Measurements from ENCODE around the gene VPS4B.
"Not testable (repeated sequence)": the region's sequence is repeated elsewhere in the genome, so short reads cannot be mapped to it uniquely, and the experiment has no call there.

VPS4B gene

DNA sequence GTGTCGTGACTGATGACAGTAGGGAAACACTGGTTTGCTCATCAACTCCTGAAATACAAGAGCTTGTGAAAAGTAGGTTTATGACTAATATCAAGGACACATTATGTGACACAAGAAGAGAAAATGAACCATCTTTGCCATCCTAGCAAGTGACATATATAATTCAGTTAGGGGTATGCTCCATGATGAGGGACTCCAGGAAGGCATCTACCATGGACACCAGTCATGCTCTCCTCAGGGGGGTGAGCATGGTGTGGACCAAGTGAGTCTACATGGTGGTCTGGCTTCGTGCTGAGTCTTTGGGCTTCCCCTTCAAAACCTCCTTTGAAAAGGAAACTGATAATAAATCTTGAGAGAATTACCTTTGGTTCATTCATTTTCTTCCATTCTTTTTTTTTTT is 42.8 kb upstream of the VPS4B start:
- Histone ChIP-seq H3K4me3 (IDR thresholded peaks at IDR 0.05; ENCODE audit: insufficient read depth, low read depth, low read length) (no peak overlapping the region), H3K4me1 (ENCODE audit: low read depth, poor library complexity, severe bottlenecking) (no peaks in the 10 kb centered on the region), H3K9ac (no peak overlapping the region), H4K20me1 (ENCODE audit: insufficient read depth) (no peaks in the 10 kb centered on the region), H3K27me3 (ENCODE audit: insufficient read depth, low read depth) (no peaks in the 10 kb centered on the region), H3K4me2 (no peak overlapping the region), H3K27ac (no peak overlapping the region), H2AFZ (ENCODE audit: low read depth) (no peak overlapping the region), H3K36me3 (ENCODE audit: insufficient read depth) (no peaks in the 10 kb centered on the region), H3K79me2 (ENCODE audit: insufficient read depth, low read depth) (no peaks in the 10 kb centered on the region)
- TF ChIP-seq, protein P1, sequence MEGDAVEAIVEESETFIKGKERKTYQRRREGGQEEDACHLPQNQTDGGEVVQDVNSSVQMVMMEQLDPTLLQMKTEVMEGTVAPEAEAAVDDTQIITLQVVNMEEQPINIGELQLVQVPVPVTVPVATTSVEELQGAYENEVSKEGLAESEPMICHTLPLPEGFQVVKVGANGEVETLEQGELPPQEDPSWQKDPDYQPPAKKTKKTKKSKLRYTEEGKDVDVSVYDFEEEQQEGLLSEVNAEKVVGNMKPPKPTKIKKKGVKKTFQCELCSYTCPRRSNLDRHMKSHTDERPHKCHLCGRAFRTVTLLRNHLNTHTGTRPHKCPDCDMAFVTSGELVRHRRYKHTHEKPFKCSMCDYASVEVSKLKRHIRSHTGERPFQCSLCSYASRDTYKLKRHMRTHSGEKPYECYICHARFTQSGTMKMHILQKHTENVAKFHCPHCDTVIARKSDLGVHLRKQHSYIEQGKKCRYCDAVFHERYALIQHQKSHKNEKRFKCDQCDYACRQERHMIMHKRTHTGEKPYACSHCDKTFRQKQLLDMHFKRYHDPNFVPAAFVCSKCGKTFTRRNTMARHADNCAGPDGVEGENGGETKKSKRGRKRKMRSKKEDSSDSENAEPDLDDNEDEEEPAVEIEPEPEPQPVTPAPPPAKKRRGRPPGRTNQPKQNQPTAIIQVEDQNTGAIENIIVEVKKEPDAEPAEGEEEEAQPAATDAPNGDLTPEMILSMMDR (conservative IDR thresholded peaks at IDR 0.05; ENCODE audit: low read depth, low read length), result no peak

DNA sequence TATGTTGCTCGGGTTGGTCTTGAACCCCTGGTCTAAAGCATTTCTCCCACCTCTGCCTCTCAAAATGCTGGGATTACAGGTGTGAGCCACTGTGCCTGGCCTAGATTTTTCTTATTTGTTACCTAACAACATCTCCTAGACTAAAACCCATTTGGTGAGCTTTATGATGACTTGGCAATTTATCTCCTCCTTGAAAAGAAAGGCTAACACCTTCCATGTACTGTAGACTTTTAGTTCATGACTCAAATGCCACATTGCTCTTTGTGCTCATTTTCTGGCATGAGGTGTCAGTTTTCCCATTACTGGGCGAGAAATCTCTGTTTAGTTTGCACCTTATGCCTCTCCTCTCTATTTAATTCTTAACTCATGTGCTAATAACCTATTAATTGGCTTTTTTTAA is 42.2 kb upstream of the VPS4B start:
- Histone ChIP-seq H2AFZ (ENCODE audit: low read depth) (no peak overlapping the region), H3K4me3 (IDR thresholded peaks at IDR 0.05; ENCODE audit: insufficient read depth, low read depth, low read length) (no peak overlapping the region), H3K27ac (no peak overlapping the region), H3K36me3 (ENCODE audit: insufficient read depth) (no peaks in the 10 kb centered on the region), H3K4me1 (ENCODE audit: low read depth, poor library complexity, severe bottlenecking) (no peaks in the 10 kb centered on the region), H3K9ac (no peak overlapping the region), H3K27me3 (ENCODE audit: insufficient read depth, low read depth) (no peaks in the 10 kb centered on the region), H4K20me1 (ENCODE audit: insufficient read depth) (no peaks in the 10 kb centered on the region), H3K4me2 (no peak overlapping the region), H3K79me2 (ENCODE audit: insufficient read depth, low read depth) (no peaks in the 10 kb centered on the region)
- TF ChIP-seq, protein P1 (conservative IDR thresholded peaks at IDR 0.05; ENCODE audit: low read depth, low read length), result no peak

DNA sequence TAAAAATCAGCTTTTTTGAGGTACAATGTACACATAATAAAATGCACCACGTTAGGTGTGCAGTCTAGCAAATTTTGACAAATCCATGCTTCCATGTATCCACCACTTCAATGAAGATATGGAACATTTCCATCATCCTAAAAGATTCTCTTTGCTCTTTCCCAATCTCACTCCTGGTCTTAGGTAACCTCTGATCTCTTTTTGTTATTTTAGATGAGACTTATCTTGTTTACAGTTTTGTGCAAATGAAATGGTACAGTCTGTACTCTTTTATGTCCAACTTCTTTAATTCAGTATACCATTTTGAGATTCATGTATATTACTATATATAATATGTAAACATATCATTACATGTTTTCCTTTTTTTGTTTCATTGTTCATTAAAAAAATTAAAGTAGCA is 38.1 kb upstream of the VPS4B start:
- no peak overlapping the region for H3K27ac ChIP-seq
- H3K4me1 ChIP-seq (ENCODE audit: low read depth, poor library complexity, severe bottlenecking), result no peaks in the 10 kb centered on the region
- TF ChIP-seq, protein P1 (conservative IDR thresholded peaks at IDR 0.05; ENCODE audit: low read depth, low read length), result no peak
- H2AFZ ChIP-seq (ENCODE audit: low read depth), result no peak overlapping the region
- H3K27me3 ChIP-seq (ENCODE audit: insufficient read depth, low read depth), result no peaks in the 10 kb centered on the region
- no peaks in the 10 kb centered on the region for H3K36me3 ChIP-seq (ENCODE audit: insufficient read depth)
- no peak overlapping the region for H3K9ac ChIP-seq
- H3K4me2 ChIP-seq, result no peak overlapping the region
- no peaks in the 10 kb centered on the region for H3K79me2 ChIP-seq (ENCODE audit: insufficient read depth, low read depth)
- H4K20me1 ChIP-seq (ENCODE audit: insufficient read depth), result no peaks in the 10 kb centered on the region
- no peak overlapping the region for H3K4me3 ChIP-seq (IDR thresholded peaks at IDR 0.05; ENCODE audit: insufficient read depth, low read depth, low read length)

DNA sequence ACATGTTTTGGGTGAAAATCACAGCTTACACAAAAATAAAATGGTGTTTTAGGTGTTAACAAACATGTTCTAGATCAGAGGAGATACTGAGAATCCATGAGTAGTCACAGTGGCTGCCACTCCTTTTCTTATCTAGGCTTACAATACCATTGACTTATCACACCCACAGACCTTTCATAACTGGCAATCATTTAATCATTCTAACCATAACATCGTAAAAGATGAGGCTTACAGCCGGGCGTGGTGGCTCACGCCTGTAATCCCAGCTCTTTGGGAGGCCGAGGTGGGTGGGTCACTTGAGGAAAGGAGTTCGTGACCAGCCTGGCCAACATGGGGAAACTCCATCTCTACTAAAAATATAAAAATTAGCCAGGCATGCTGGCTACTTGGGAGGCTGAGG is 35.7 kb upstream of the VPS4B start:
- no peaks in the 10 kb centered on the region for H4K20me1 ChIP-seq (ENCODE audit: insufficient read depth)
- H3K9ac ChIP-seq, result no peak overlapping the region
- no peaks in the 10 kb centered on the region for H3K27me3 ChIP-seq (ENCODE audit: insufficient read depth, low read depth)
- TF ChIP-seq, protein P1 (conservative IDR thresholded peaks at IDR 0.05; ENCODE audit: low read depth, low read length), result no peak
- no peaks in the 10 kb centered on the region for H3K79me2 ChIP-seq (ENCODE audit: insufficient read depth, low read depth)
- no peaks in the 10 kb centered on the region for H3K36me3 ChIP-seq (ENCODE audit: insufficient read depth)
- H3K4me3 ChIP-seq (IDR thresholded peaks at IDR 0.05; ENCODE audit: insufficient read depth, low read depth, low read length), result no peak overlapping the region
- no peak overlapping the region for H3K27ac ChIP-seq
- no peak overlapping the region for H3K4me2 ChIP-seq
- no peak overlapping the region for H2AFZ ChIP-seq (ENCODE audit: low read depth)
- no peaks in the 10 kb centered on the region for H3K4me1 ChIP-seq (ENCODE audit: low read depth, poor library complexity, severe bottlenecking)

DNA sequence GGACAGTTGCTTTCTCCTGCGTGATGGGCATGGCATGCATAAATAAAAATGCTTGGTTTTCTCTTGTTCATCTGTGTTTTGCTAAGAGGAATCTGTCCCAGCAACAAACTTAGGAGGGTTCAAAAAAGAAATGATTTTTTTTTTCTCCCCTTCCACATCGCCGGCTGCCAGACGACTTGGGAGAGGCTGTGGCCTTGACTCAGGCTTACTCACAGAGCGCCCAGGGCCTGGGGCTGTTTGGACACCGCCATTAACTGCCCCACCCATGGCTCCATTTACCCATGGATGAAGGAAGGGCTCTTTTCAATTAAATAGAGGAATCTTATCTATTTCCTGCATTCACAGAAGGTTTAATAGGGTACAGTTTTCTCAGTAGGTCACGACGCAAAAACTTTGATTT is 32.2 kb upstream of the VPS4B start:
- Histone ChIP-seq H3K4me1 (ENCODE audit: low read depth, poor library complexity, severe bottlenecking) (no peaks in the 10 kb centered on the region), H2AFZ (ENCODE audit: low read depth) (no peak overlapping the region), H3K79me2 (ENCODE audit: insufficient read depth, low read depth) (no peaks in the 10 kb centered on the region), H3K4me3 (IDR thresholded peaks at IDR 0.05; ENCODE audit: insufficient read depth, low read depth, low read length) (no peak overlapping the region), H3K4me2 (no peak overlapping the region), H4K20me1 (ENCODE audit: insufficient read depth) (no peaks in the 10 kb centered on the region), H3K27ac (no peak overlapping the region), H3K27me3 (ENCODE audit: insufficient read depth, low read depth) (no peaks in the 10 kb centered on the region), H3K36me3 (ENCODE audit: insufficient read depth) (no peaks in the 10 kb centered on the region), H3K9ac (no peak overlapping the region)
- TF ChIP-seq, protein P1 (conservative IDR thresholded peaks at IDR 0.05; ENCODE audit: low read depth, low read length), result no peak

DNA sequence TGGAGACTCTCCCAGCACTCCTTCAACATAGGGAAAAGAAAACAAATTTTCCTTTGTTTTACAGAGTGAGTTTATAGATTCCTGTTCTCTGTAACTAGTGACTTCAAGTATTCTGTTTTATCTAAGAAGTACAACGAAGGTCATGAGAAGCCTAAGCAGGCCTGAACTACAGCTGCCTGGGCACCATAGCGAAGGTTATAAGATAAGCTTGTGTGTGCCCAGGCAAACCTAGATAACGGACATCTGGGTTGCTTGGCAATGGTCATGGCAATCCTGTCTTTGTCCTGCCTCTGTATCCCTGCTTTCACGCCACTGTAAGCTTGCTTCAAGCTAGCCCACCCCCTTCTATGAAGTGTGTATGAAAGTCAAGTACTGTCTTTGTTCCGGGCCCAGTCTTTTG is 30.5 kb upstream of the VPS4B start:
- not testable (repeated sequence) for H3K27ac ChIP-seq; H2AFZ ChIP-seq (ENCODE audit: low read depth); H4K20me1 ChIP-seq (ENCODE audit: insufficient read depth); H3K79me2 ChIP-seq (ENCODE audit: insufficient read depth, low read depth); H3K4me3 ChIP-seq (IDR thresholded peaks at IDR 0.05; ENCODE audit: insufficient read depth, low read depth, low read length); H3K27me3 ChIP-seq (ENCODE audit: insufficient read depth, low read depth); H3K4me2 ChIP-seq; H3K4me1 ChIP-seq (ENCODE audit: low read depth, poor library complexity, severe bottlenecking); H3K9ac ChIP-seq; H3K36me3 ChIP-seq (ENCODE audit: insufficient read depth)
